Kidney (tissue), 14 donors: ENCODE data around the gene ZP3. TPM values are rescaled to one million over a fixed set of nuclear protein-coding genes. Genes with fewer than 3 reads are reported as not detected.
"Not testable (repeated sequence)": the region's sequence is repeated elsewhere in the genome, so short reads cannot be mapped to it uniquely, and the experiment has no call there.

Source experiments
- DNase-seq, 5 donors: peaks; one replicate each; pipeline ENCODE4 v3.0.0-alpha.2; 2013 to 2020
- FAIRE-seq: peaks from 2 replicates; lab custom pipeline; 2012; peaks lifted over from hg19 to GRCh38; lab: Jason Lieb, UNC
- H3K27ac ChIP-seq, 2 donors: one replicate each; pipeline ENCODE4 v1.7.0; 2013; ENCODE audit warnings: low read depth in 2 of 2, low read length in 2 of 2, inconsistent platforms in 1 of 2
- H3K27me3 ChIP-seq: one replicate; pipeline ENCODE4 v1.7.1; 2013; ENCODE audit warnings: low read length, inconsistent platforms; ENCODE audit not compliant: control insufficient read depth, insufficient read depth
- H3K36me3 ChIP-seq, 3 donors: one replicate each; pipeline versions ENCODE4 v1.7.0 to v1.7.1; 2013; ENCODE audit warnings: low read length in 3 of 3, control low read depth in 1 of 3, inconsistent platforms in 1 of 3; ENCODE audit not compliant: insufficient read depth in 3 of 3, control insufficient read depth in 2 of 3
- H3K4me1 ChIP-seq, 3 donors: one replicate each; pipeline versions ENCODE4 v1.7.0 to v1.7.1; 2013; ENCODE audit warnings: low read length in 3 of 3, inconsistent platforms in 1 of 3, low read depth in 1 of 3; ENCODE audit not compliant: control insufficient read depth in 2 of 3, insufficient read depth in 2 of 3
- H3K4me3 ChIP-seq, 3 donors: one replicate each; pipeline versions ENCODE4 v1.7.0 to v1.8.1; 2013; ENCODE audit warnings: low read length in 3 of 3, control low read depth in 1 of 3, inconsistent platforms in 1 of 3
- H3K9ac ChIP-seq, 3 donors: one replicate each; pipeline versions ENCODE4 v1.7.0 to v1.7.1; 2013; ENCODE audit warnings: low read length in 3 of 3, control low read depth in 1 of 3, inconsistent platforms in 1 of 3
- H3K9me3 ChIP-seq, 3 donors: one replicate each; pipeline versions ENCODE4 v1.7.0 to v1.7.1; 2013; ENCODE audit warnings: low read length in 3 of 3, control low read depth in 1 of 3, inconsistent platforms in 1 of 3; ENCODE audit not compliant: control insufficient read depth in 2 of 3, insufficient read depth in 1 of 3
- intact Hi-C: fragments of 100-400 bp; cut with DNase I; formaldehyde crosslinking; loops from one replicate; pipeline ENCODE4 v1.11.1; 2022
- polyA plus RNA-seq: library from polyadenylated mRNA; stranded (reverse); fragments of 350-450 nt; fragmentation: Illumina TruSeq; extraction: RNeasy Lipid Tissue Mini Kit (QIAGEN cat#74804); gene quantifications from one replicate; pipeline ENCODE4 v1.2.3, GENCODE V29; 2014; ENCODE audit warnings: low read depth, low replicate concordance; ENCODE audit not compliant: insufficient read depth
- total RNA-seq: library from RNA; stranded (reverse); fragmentation: NEBNext Ultra II Directional; extraction: Animal tissue kit (Norgen Biotek cat#: 25700); gene quantifications from one replicate; pipeline ENCODE4 v1.2.1, GENCODE V29; 2021
- TF ChIP-seq, protein P1 (sequence below): IDR thresholded peaks from 3 replicates; pipeline ENCODE4 v1.5.1; 2012; ENCODE audit warnings: mild to moderate bottlenecking, moderate library complexity, borderline replicate concordance; ENCODE audit not compliant: insufficient read depth; ENCODE audit errors: extremely low read depth
- donor health status: control.
- donor health status: control.
- donor health status: control.
- donor health status: control.
- donor health status: control.
- donor health status: DM: yes; HTN: yes; CAD: no.
- donor health status: Normal renal cell carcinoma (clear cell type).

Gene ZP3
- total and polyA plus RNA-seq, 2 donors from 2014 or later: 2.8 to 17.5 TPM

DNA sequence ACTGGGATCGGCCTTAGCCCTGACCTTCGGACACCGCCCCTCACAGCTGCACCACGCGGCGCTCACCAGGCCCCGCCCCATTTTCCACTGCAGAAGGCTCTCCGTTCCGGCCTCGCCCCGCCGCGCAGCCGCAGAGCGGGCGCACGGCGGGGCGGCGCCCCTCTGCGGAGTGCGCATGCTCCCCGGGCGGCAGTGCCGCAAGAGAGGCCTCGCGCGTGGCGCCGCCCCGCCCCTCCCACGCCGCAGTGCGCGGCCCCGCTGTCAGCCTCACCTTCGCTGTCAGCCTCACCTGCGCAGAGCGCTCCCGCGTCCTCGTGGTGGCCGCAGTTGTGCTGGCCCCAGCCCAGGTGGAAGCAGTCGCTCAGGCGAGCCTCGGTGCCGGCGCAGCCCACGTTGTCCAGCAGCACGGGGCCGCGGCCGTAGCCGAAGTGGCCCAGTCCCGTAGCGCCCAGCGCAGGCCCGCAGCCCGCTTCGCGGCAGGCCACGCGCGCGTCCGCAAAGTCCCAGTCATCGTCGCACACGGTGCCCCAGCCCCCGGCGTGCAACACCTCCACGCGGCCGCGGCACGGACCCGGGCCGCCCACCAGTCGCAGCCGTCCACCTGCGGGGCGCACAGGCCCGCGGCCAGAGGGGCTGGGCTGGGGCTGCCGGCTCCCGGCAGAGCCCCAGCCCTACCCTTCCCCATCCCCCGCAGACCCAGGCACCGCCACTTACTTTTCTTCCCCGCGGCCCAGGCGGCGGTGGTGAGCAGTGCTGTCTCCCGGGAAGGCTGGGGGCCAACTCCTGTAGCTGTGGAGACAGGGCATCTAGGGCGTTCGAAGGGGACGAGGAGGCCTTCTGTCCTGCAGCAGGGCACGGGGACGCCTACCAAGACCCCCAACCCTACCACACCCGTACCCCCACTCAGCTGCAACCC, 31.4 kb upstream of the ZP3 start:
- FAIRE-seq (no peak), DNase-seq (peak; percentile 90 to 98 (median 96))
- Histone ChIP-seq H3K9ac (peak overlapping the region; percentile 44 to 85 (median 67)), H3K4me3 (peak overlapping the region; percentile 78 to 82 (median 82)), H3K9me3 (no peaks in the 10 kb centered on the region), H3K36me3 (no peaks in the 10 kb centered on the region), H3K27ac (peak overlapping the region; percentile 83 to 89), H3K27me3 (no peaks in the 10 kb centered on the region), H3K4me1 (peaks cover 0 to 18% (median 10%) of the 10 kb centered on the region in 3 donors)
- intact Hi-C loops: no loop called here
- TF ChIP-seq, protein P1, sequence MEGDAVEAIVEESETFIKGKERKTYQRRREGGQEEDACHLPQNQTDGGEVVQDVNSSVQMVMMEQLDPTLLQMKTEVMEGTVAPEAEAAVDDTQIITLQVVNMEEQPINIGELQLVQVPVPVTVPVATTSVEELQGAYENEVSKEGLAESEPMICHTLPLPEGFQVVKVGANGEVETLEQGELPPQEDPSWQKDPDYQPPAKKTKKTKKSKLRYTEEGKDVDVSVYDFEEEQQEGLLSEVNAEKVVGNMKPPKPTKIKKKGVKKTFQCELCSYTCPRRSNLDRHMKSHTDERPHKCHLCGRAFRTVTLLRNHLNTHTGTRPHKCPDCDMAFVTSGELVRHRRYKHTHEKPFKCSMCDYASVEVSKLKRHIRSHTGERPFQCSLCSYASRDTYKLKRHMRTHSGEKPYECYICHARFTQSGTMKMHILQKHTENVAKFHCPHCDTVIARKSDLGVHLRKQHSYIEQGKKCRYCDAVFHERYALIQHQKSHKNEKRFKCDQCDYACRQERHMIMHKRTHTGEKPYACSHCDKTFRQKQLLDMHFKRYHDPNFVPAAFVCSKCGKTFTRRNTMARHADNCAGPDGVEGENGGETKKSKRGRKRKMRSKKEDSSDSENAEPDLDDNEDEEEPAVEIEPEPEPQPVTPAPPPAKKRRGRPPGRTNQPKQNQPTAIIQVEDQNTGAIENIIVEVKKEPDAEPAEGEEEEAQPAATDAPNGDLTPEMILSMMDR: peak; percentile 1

DNA sequence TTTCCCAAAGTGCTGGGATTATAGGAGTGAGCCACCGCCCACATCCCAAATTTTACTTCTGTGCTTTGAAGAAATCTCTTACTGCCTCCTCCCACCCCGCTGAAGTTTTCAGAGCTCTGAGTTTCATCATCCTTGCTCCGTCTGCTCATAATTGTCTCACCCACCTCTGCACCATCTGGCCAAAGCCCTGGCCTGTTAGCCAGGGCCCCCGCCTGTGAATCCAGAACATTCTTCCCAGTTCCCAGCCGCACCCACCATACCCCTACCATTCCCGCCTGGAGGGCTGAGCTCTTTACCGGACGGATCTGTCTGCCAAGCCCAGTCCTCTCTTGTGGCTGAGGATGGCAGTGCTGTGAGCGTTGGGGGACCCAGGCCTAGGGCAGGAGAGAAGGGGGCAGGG, 29.8 kb upstream of the ZP3 start:
- H3K9ac ChIP-seq: no peak overlapping the region
- H3K27me3 ChIP-seq: no peaks in the 10 kb centered on the region
- intact Hi-C loops: no loop called here
- H3K36me3 ChIP-seq: no peaks in the 10 kb centered on the region
- FAIRE-seq: no peak
- H3K9me3 ChIP-seq: no peaks in the 10 kb centered on the region
- no peak overlapping the region for H3K4me3 ChIP-seq
- H3K27ac ChIP-seq: no peak overlapping the region
- TF ChIP-seq, protein P1: no peak
- peaks cover 0 to 18% (median 10%) of the 10 kb centered on the region in 3 donors for H3K4me1 ChIP-seq
- DNase-seq: no peak

DNA sequence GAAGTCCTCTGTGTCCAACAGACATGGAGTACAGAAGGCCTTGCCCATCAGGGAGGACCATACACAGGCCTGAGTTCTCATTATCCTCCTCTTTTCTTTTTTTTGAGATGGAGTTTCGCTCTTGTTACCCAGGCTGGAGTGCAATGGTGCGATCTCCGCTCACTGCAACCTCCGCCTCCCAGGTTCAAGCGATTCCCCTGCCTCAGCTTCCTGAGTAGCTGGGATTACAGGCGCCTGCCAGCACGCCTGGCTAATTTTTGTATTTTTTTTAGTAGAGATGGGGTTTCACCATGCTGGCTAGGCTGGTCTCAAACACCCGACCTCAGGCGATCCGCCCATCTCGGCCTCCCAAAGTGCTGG, 29.2 kb upstream of the ZP3 start:
- H3K4me3 ChIP-seq, H3K36me3 ChIP-seq, H3K27ac ChIP-seq, H3K9me3 ChIP-seq, H3K9ac ChIP-seq, H3K27me3 ChIP-seq, DNase-seq, intact Hi-C loops, FAIRE-seq: not testable (repeated sequence)
- peaks cover 0 to 18% (median 10%) of the 10 kb centered on the region in 3 donors for H3K4me1 ChIP-seq

DNA sequence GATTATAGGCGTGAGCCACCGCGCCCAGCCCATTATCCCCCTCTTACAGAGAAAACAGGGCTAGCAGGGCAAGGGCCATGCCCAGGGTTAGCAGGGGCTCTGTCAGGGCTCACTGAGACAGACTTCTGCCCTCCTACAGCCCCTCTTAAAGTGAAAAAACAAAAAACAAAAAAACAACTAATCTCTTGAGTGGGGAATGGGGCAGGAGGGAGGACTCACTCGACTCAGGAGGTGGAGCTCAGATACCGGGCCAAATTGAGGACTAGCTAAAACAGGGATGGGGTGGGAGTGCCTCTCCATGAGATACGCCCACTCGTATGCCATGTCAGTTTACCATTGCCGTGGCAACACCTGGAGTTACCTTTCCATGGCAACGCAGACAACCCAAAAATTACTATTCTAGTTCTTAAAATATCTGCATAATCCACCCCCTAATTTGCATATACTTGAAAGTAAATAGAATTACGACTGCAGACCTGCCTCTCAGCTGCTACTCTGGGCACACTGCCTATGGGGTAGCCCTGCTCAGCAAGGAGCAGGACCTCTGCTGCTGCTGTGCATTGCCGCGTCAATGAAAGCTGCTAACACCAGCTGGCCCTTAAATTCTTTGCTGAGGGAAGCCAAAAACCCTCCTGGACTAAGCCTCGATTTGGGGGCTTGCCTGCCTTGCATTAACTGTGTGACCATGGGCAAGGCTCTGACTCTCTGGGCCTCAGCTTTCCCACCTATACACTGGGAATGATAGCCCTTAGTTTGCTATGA, 28.6 kb upstream of the ZP3 start:
- DNase-seq (peak in 4 of 5 donors; percentile 45 to 78 (median 66)), FAIRE-seq (no peak)
- intact Hi-C loops: no loop called here
- Histone ChIP-seq H3K27me3 (no peaks in the 10 kb centered on the region), H3K9me3 (no peaks in the 10 kb centered on the region), H3K4me3 (no peak overlapping the region), H3K4me1 (peaks cover 0 to 18% (median 10%) of the 10 kb centered on the region in 3 donors), H3K36me3 (no peaks in the 10 kb centered on the region), H3K9ac (no peak overlapping the region), H3K27ac (no peak overlapping the region)
- TF ChIP-seq, protein P1: no peak
